ENCODE measurements around the gene METAP1D.

The METAP1D gene

DNA sequence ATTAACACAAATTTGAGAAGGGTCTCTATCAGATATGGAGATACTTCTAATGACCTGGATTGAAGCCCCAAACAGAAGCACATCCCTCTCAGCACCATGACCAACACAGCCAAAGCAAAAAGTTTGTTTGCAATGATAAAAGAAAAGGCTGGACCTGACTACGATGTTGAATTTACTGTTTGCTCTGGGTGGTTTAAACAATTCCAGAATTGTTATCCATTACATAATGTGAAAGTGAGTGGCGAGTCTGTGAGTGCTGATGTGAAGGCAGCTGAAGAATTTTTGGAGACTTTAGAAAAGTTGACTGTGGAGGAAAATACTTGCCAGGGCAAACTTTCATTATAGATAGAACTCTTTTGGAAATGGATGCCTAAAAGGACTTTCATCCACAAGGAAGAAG is 120.4 kb downstream of the METAP1D start:
- in situ Hi-C loops (cut with MboI; ENCODE audit: low sequenced_read_pairs), result loop anchor here (25.0 kb wide), 2 partner anchors 408 to 533 kb away; no protein-coding TSS in a partner anchor

DNA sequence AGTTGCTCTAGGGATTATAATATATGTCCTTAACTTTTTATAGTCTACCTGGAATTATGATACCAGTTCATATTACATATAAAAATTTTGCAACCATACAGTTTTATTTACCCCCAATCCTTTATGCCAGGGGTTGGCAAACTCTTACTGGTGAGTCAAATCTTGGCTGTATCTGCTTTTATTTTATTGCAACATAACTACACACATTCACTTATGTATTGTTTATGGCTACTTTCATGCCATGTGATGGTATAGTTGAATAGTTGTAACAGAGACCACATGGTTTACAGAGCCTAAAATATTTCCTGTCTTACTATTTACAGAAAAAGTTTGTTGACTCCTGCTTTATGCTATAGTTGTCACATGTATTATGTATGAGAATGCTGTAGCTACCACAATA is 128.7 kb downstream of the METAP1D start:
- in situ Hi-C loops (cut with MboI; ENCODE audit: low sequenced_read_pairs), result no loop called here

DNA sequence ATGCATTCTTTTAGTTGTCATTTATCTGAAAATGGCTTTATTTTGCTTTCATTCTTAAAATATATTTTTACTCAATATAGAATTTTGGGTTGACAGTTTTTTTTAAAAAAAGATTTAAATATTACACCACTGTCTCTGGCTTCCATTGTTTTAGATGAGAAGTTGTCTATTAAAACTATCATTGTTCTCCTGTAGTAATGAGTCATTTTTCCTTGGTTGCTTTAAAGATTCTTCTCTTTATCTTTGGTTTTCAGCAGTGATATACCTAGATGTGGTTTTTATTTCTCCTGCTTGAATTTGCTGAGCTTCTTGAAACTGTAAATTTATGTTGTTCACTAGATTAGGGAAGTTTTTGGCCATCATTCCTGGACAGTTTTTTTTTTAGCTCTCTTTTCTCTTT is 129.7 kb downstream of the METAP1D start:
- in situ Hi-C loops (cut with MboI; ENCODE audit: low sequenced_read_pairs), result no loop called here
